Right cardiac atrium (tissue), 5 donors: ENCODE measurements around the gene LBX2. TPM values are rescaled to one million over a fixed set of nuclear protein-coding genes. Genes with fewer than 3 reads are reported as not detected.

Experiments
- ATAC-seq, 2 donors: fragments of 200-7000 bp; cut with Tn5 transposase; one replicate each; pipeline versions ENCODE4 v1.8.0 to v1.9.1; 2020; ENCODE audit warnings: moderate library complexity in 2 of 2, mild to moderate bottlenecking in 1 of 2
- DNase-seq, 3 donors: peaks; one replicate each; pipeline ENCODE4 v3.0.0-alpha.2; 2020
- H3K27ac ChIP-seq: one replicate; pipeline ENCODE4 v1.5.1; 2013; ENCODE audit warnings: mild to moderate bottlenecking, low read length, control low read depth, moderate library complexity
- H3K27me3 ChIP-seq: one replicate; pipeline ENCODE4 v1.6.1; 2013; ENCODE audit not compliant: control insufficient read depth, insufficient read depth
- H3K4me1 ChIP-seq: one replicate; pipeline ENCODE4 v1.6.1; 2013; ENCODE audit warnings: low read length; ENCODE audit not compliant: control insufficient read depth, insufficient read depth
- H3K4me3 ChIP-seq: one replicate; pipeline ENCODE4 v1.5.1; 2013; ENCODE audit warnings: low read length, control low read depth
- H3K9me3 ChIP-seq: one replicate; pipeline ENCODE4 v1.6.1; 2013; ENCODE audit warnings: low read length; ENCODE audit not compliant: control insufficient read depth
- WGBS: extraction: QIAGEN DNeasy Blood & Tissue Kit; methylation state at CpG from one replicate; pipeline ENCODE4 v1.1.7; 2013; 5-methylcytosine and 5-hydroxymethylcytosine counted together
- intact Hi-C, 4 donors: fragments of 100-400 bp; cut with DNase I; formaldehyde crosslinking; loops; one replicate each; pipeline versions ENCODE4 v1.11.0 to v1.14.0; 2022 to 2023
- polyA plus RNA-seq: library from polyadenylated mRNA; stranded (reverse); fragments of 200-250 nt; gene quantifications from one replicate; pipeline ENCODE4 v1.2.3, GENCODE V29; 2013
- total RNA-seq, 4 donors: library from RNA; stranded (reverse); fragmentation: NEBNext Ultra II Directional; extraction: Animal tissue kit (Norgen Biotek cat#: 25700); gene quantifications; one replicate each; pipeline ENCODE4 v1.2.1, GENCODE V29; 2021
- donor health status: healthy with polysubstance abuse.
- donor health status: DM: no; HTN: yes; CAD: no.
- donor health status: DM: no; HTN: no; CAD: no.
- donor health status: DM: no; HTN: yes; CAD: no; lungs with severe emphysema.
- donor health status: DM: yes; HTN: yes; CAD: no.

Gene LBX2
- total and polyA plus RNA-seq, 5 donors, result 0.51 to 1.2 (median 0.78) TPM

DNA sequence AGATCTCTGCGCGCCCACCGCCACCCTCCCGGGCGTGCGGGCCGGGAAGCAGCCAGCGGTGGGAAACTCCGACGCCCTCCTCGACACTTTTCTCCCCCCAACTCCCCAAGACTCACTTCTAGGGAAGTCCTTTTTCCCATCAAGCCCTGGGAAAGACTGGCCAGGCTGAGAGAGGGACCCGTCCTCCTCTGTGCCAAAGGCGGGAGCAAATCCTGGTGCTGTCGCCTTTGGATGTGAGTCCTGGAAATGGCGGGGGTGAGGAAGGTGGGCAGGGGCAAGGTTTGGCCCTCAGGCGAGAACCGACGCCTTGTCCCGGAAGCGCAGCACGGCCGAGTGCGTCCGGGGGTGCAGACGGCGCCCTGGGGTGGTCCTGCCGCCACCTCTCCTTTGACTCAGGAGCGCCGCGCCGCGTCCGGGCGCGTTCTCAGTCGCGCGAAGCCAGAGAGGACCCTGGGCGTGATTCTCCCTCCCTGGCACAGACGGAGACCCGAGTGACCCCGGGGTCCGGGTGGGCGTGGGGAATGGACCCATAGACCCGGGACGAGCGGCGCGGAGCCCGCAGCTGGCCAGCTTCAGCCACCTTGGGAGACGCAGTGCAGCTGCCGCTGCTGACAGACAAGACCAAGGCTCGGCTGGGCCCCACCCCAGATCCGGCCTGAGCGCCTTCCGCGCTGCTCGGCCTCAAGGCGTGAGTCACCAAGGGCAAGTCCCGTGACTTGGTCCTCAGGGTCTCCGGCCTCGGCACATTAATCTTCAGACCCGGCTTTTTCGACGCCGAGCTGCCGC lies 3.5 kb upstream of the LBX2 start:
- intact Hi-C loops, result no loop called here
- peak; percentile 91 to 95 (median 94) for DNase-seq
- Histone ChIP-seq H3K4me1 (peaks cover 15% of the 10 kb centered on the region), H3K27me3 (no peaks in the 10 kb centered on the region), H3K9me3 (no peaks in the 10 kb centered on the region), H3K4me3 (peak overlapping the region; percentile 38), H3K27ac (peak overlapping the region; percentile 64)
- ATAC-seq, result peak; percentile 78 to 83
- WGBS, result 1% methylated on average over 67 of the region's 67 CpGs

DNA sequence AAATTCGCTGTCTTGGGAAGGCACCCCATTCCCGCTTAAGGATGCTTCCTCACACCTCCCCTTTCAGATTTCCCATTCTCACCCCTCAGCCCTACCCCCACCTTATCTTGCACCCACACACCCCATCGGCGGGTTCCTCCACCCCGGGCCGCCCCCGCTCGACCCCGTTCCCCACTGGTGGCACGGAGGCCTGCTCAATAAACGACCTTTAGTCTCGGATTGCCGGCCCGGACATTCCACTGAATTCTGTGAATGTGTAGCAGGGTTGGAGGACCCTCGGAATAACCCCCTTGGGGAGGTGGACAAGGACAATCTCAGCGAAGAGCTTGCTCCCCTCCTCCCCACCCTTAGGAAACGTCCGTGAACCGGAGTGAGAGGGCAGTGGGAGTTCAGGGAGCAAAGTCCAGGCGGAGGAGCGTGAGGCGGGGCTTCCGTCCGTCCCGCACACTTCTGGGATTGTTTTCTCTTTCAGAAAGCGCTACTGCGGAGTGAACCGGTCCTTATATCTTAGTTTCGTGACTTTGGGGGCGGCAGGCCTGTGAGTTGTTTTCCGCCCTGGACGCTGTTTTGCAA lies 2.8 kb upstream of the LBX2 start:
- H3K27me3 ChIP-seq, result no peaks in the 10 kb centered on the region
- peaks cover 18% of the 10 kb centered on the region for H3K4me1 ChIP-seq
- WGBS, result 16% methylated on average over 32 of the region's 32 CpGs
- intact Hi-C loops, result no loop called here
- H3K9me3 ChIP-seq, result no peaks in the 10 kb centered on the region
- DNase-seq (no peak), ATAC-seq (peak in 1 of 2 donors; percentile 6)
- peak overlapping the region; percentile 38 for H3K4me3 ChIP-seq
- no peak overlapping the region for H3K27ac ChIP-seq

DNA sequence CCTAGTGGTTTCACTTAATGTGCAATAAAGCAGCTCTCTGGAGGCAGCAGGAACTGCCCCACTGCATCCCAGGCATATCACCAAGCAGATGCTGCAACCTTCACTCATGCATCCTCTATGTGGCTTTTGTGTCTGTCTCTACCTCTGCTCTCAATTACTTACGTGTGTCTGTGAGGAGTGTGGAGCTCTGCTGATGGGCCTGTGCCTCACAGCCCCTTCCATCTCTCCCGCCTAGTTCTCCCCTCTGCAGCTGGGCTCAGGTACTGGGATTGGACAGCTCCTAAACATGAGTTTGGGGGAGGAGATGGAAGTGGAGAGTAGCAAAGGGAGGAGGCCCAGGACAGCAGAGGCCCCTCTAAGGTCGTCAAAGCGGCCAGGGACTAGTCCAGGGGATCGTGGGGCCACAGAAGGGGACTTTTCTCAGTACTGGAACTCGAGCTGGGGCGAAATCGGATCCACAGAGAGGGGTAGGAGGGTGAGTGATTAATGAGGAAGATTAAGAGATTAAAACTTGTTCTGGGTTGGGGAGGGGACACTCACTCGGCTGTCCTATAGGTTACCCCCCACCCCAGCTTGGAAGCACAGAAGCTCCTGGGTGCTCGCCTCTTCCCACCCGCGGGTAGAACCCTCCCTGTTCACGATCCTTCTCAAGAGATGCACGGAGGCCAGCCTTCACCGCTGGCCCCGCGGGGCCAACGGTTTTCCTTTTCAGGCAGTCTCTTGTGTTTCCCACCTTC lies 2.1 kb upstream of the LBX2 start:
- no peak overlapping the region for H3K4me3 ChIP-seq
- 77% methylated on average over 18 of the region's 18 CpGs for WGBS
- intact Hi-C loops, result no loop called here

DNA sequence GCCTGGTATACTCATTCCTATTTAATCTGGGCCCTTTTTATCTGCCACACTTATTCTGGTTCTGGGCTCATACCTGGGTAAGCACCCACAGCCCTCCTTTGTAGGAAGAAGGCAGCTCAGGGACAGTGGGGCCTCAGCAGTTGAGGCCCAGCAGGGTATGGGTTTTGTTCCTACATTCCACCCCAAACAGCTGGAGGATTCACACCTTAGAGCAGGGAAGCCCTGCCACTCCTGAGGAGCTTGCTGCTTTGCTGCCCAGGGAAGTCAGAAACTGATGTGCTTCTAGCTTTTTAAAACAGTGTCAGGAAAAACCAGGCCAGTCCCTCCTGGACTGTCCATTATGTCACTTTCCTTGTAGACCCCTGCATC lies 1.2 kb upstream of the LBX2 start:
- Histone ChIP-seq H3K9me3 (no peaks in the 10 kb centered on the region), H3K27me3 (no peaks in the 10 kb centered on the region), H3K4me3 (no peak overlapping the region), H3K27ac (no peak overlapping the region), H3K4me1 (peaks cover 10% of the 10 kb centered on the region)
- ATAC-seq, result no peak
- intact Hi-C loops, result no loop called here
- DNase-seq, result no peak

More for the DNA sequence above, 2.1 kb upstream of the LBX2 start:
- Histone ChIP-seq H3K27ac (no peak overlapping the region), H3K9me3 (no peaks in the 10 kb centered on the region), H3K27me3 (no peaks in the 10 kb centered on the region), H3K4me1 (peaks cover 15% of the 10 kb centered on the region)
- ATAC-seq (no peak), DNase-seq (no peak)

DNA sequence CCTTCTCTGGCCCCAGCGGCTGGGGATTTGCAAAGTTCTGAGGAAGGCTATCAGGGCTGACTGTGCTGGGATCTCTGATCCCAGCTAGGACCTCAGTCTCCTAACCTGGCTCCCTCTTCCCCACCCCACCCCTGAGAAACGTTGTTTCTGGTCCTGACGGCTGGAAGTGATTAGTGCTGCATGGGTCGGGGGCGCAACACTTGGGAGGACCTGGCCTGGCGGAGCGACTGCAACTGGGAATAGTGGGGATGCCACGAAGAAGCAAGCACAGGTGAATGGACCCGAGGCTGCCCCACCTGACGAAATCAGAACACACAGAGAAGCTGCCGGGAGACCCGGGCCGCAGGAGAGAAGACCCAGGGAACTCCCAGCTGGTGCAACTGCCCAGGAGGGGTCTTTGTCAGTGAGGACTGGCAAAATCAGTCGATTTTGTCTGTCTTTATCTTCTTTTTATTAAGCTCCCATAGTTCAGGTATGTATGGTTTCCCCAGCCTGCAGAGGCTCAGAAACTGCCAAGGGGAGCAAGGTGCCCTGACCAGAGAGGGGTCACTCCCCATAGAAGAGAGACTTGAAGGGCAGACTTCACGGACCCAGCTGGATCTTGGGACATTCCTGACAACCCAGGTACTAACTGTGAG lies 656 bp upstream of the LBX2 start:
- Histone ChIP-seq H3K27me3 (no peaks in the 10 kb centered on the region), H3K27ac (no peak overlapping the region), H3K9me3 (no peaks in the 10 kb centered on the region), H3K4me3 (no peak overlapping the region), H3K4me1 (peaks cover 10% of the 10 kb centered on the region)
- 45% methylated on average over 15 of the region's 15 CpGs for WGBS
- DNase-seq (no peak), ATAC-seq (no peak)
- intact Hi-C loops, result no loop called here

DNA sequence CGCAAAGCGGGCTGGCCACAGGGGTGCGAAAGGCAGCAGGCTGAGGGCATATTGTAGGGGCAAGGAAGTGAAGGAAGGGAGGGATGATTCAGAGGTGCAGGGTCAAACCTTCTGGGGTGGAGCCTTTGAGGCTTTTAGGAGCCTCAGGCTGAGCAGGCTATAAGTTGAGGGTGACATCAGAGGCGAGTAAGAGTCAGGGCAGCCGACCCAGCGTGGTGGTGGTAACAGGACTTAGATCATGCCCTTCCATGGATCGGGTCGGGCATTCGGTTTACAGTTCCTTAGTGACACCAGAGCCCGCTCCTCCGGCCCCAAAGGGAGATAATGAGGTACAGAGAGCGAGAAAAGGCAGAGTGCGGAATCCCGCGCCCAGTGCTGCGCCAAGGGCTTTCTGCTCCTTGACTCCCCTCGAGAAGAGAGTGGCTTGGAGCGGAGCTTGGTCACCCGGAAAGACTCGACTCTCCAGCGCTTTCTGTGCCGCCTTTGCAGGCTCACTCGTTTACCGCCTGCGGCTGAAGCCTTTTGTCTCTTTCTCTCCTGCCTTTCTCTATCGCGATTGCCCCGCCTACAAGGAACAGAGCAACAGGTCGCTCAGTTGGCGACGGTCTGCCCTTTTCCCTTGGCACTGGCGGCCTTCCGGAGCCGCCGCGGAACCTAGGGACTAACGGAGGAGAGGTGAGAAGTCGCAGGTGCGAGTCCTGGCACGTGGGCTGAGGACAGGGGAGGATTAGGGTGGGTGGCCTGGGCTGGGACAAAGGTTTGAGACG lies 720 bp downstream of the LBX2 start:
- H3K27ac ChIP-seq, result no peak overlapping the region
- H3K4me1 ChIP-seq, result peaks cover 10% of the 10 kb centered on the region
- intact Hi-C loops, result no loop called here
- ATAC-seq (no peak), DNase-seq (no peak)
- H3K9me3 ChIP-seq, result no peaks in the 10 kb centered on the region
- H3K27me3 ChIP-seq, result no peaks in the 10 kb centered on the region
- H3K4me3 ChIP-seq, result peak overlapping the region; percentile 29
- 1% methylated on average over 41 of the region's 41 CpGs for WGBS

DNA sequence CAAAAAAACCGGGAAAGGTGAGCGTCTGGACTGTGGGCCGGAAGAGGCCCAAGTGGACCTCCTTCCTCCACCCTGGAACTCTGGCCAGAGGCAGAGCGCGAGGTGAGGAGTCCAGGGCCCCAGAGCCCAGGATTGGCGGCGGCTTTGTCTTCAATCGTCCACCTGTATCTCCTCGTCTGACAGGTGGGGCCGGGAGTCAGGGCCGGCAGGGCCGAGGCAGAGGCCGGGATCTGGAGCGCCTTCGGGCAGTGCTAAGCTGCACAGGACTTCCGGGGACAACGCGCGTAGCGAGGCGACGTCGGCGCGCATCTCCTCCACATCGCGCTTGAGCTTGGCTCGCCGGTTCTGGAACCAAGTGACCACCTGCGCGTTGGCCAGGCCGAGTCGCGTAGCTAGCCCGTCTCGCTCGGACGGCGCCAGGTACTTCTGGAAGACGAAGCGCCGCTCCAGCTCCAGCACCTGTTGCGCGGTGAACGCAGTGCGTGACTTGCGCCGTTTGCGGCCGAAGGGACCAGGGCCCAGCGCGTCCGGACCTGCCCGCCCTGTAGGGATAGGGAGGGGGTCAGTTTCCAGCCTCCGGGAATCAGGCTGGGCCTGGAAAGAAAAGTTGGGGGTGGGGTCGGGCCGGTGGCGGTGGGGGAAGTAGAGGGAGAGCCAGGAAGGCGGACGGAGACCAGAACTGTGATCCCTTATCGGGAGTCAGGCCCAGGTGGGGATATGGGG lies 1.5 kb downstream of the LBX2 start:
- DNase-seq, result peak in 2 of 3 donors; percentile 22 to 63
- 2% methylated on average over 61 of the region's 61 CpGs for WGBS
- peak; percentile 6 to 8 for ATAC-seq
- intact Hi-C loops, result no loop called here
- Histone ChIP-seq H3K27ac (no peak overlapping the region), H3K4me3 (peak overlapping the region; percentile 26), H3K27me3 (no peaks in the 10 kb centered on the region), H3K9me3 (no peaks in the 10 kb centered on the region), H3K4me1 (peaks cover 10% of the 10 kb centered on the region)

DNA sequence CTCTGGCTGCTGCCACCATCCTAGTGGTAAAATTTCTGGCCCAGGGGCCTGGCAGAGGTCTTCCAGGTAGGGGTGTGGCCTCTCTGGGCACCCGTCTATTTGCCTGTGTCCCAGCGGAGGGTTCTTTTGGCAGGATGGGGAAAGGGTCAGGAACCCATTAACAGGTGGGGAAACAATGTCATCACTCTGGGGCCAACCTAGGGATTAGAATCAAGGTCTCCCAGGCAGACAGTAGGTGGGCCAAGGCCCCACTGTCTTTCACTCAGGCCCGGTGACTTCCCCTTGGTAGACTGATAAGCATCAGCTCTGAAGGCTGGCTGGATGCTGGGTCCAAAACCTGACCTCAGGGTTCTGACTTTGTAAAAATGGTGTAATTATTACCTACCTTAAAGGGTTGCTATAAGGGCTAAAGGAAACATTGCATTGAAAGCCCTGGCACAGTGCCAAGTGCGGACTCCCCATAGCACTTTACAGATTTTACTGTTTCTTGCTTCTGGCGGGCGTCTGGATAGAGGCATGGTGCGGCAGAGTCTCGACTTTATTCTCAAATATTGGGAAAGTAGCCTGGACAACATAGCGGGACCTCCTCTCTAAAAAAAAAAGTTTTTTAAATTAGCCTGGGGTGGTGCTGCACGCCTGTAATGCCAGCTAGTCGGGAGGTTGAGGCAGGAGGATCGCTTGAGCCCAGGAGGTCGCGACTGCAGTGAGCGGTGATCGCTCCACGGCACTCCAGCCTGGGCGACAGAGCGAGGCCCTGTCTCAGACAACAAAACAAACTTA lies 2.2 kb downstream of the LBX2 start:
- ATAC-seq (no peak), DNase-seq (no peak)
- no peak overlapping the region for H3K4me3 ChIP-seq
- H3K9me3 ChIP-seq, result no peaks in the 10 kb centered on the region
- 34% methylated on average over 19 of the region's 19 CpGs for WGBS
- H3K4me1 ChIP-seq, result peaks cover 10% of the 10 kb centered on the region
- no peak overlapping the region for H3K27ac ChIP-seq
- no peaks in the 10 kb centered on the region for H3K27me3 ChIP-seq
- intact Hi-C loops, result no loop called here

DNA sequence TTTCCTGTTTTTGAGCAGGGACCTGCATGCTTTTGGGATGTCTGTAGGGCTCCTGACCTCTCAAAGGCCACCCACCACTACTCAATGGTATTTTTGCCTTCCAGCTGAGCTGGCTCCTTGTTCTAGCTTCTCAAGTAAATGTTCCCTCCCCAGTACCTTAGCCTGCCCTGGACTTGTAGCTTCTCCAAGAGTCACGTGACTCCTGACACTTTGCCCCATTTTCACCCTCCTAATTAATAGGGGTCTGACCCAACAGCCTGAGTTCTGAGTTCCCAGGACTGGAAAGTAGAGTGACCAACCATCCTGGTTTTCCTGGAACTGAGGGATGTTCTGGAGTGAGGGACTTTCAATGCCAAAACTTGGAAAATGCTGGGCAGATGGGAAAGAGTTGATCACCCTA lies 4.0 kb downstream of the LBX2 start:
- H3K27me3 ChIP-seq, result no peaks in the 10 kb centered on the region
- no peak overlapping the region for H3K4me3 ChIP-seq
- ATAC-seq (no peak), DNase-seq (peak in 1 of 3 donors; percentile 2)
- intact Hi-C loops, result no loop called here
- peaks cover 10% of the 10 kb centered on the region for H3K4me1 ChIP-seq
- H3K9me3 ChIP-seq, result no peaks in the 10 kb centered on the region
- no peak overlapping the region for H3K27ac ChIP-seq
- 91% methylated on average over 1 of the region's 1 CpG for WGBS
